Esophagus muscularis mucosa (tissue), 3 donors: Measurements from ENCODE around the gene RABL6.

Experiments
- POLR2A ChIP-seq: fragments of 450-650 bp; IDR thresholded peaks from one replicate; pipeline ENCODE4 v1.6.1; 2017; ENCODE audit warnings: antibody characterized with exemption, moderate library complexity, mild to moderate bottlenecking, low read depth
- POLR2AphosphoS5 ChIP-seq, 2 donors: sonication (generic); formaldehyde crosslinking; IDR thresholded peaks; one replicate each; pipeline ENCODE4 v1.6.1; 2017; ENCODE audit warnings: antibody characterized with exemption in 2 of 2
- TF ChIP-seq, protein P1 (sequence below), 3 experiments: fragments of 200-600 bp in 2 of 3; fragments of 450-650 bp in 1 of 3; sonication (generic) in 2 of 3; IDR thresholded peaks; one replicate each; pipeline ENCODE4 v1.5.1; 2017 to 2019; ENCODE audit warnings: antibody characterized with exemption in 3 of 3, mild to moderate bottlenecking in 2 of 3, moderate library complexity in 1 of 3

DNA sequence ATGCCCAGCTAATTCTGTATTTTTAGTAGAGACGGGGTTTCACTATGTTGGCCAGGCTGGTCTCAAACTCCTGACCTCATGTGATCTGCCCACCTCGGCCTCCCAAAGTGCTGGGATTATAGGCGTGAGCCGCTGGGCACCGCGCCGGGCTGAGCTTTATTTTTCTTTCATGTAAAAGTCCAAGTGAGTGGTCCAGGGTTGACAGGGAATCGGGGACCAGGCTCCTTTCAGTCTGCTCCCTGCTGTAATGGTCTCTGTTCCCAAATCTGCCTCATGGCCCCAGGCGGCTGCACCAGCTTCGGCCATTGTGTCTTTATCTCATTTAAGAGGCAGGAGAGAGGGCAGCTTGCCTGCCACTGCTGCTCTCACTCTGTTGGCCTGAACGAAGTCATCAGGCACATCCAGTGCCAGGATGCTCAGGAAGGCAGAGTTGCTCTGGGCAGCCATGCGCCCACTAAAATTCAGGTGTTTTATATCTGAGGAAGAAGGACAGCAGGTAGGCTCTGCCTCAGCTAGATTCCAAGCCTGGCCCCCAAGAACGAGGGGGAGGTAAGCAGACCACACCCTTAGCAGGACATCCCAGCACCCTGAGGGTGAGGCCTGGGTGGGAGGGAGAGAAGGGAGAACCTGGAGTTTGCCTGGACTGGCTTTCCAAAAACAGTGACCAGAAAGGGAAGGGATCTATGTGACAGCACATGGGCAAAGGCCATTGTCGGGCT, 13.3 kb upstream of the RABL6 start:
- TF ChIP-seq, protein P1, sequence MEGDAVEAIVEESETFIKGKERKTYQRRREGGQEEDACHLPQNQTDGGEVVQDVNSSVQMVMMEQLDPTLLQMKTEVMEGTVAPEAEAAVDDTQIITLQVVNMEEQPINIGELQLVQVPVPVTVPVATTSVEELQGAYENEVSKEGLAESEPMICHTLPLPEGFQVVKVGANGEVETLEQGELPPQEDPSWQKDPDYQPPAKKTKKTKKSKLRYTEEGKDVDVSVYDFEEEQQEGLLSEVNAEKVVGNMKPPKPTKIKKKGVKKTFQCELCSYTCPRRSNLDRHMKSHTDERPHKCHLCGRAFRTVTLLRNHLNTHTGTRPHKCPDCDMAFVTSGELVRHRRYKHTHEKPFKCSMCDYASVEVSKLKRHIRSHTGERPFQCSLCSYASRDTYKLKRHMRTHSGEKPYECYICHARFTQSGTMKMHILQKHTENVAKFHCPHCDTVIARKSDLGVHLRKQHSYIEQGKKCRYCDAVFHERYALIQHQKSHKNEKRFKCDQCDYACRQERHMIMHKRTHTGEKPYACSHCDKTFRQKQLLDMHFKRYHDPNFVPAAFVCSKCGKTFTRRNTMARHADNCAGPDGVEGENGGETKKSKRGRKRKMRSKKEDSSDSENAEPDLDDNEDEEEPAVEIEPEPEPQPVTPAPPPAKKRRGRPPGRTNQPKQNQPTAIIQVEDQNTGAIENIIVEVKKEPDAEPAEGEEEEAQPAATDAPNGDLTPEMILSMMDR (IDR thresholded peaks at IDR 0.05) = no peak
- TF ChIP-seq POLR2A (no peak), POLR2AphosphoS5 (IDR thresholded peaks at IDR 0.05) (no peak)
